OCI-LY1 (cell line): ENCODE results near the gene MTFR2.

Experiments
- H2AFZ ChIP-seq: fragments of 200-600 bp; sonication (generic), shearing (Covaris generic); 2 replicates; pipeline ENCODE4 v1.6.0; 2014; ENCODE audit warnings: antibody characterized with exemption, mild to moderate bottlenecking, low read length
- H3F3A ChIP-seq: fragments of 200-600 bp; sonication (generic), shearing (Covaris generic); 2 replicates; pipeline ENCODE4 v1.6.0; 2014; ENCODE audit warnings: mild to moderate bottlenecking, antibody characterized with exemption, low read length, moderate library complexity; ENCODE audit not compliant: insufficient read depth
- H3K27ac ChIP-seq: fragments of 200-600 bp; sonication (generic); 2 replicates; pipeline ENCODE4 v1.5.1; 2014; ENCODE audit warnings: low read length, mixed run types, mild to moderate bottlenecking, low read depth; ENCODE audit not compliant: poor library complexity, severe bottlenecking
- H3K27me3 ChIP-seq: fragments of 200-600 bp; sonication (generic); 2 replicates; pipeline ENCODE4 v1.6.0; 2014; ENCODE audit warnings: antibody characterized with exemption, mild to moderate bottlenecking, low read length, moderate library complexity; ENCODE audit not compliant: insufficient read depth
- H3K36me3 ChIP-seq: fragments of 200-600 bp; sonication (generic); 2 replicates; pipeline ENCODE4 v1.6.1; 2014; ENCODE audit warnings: mild to moderate bottlenecking, antibody characterized with exemption, low read length, moderate library complexity, mixed read lengths; ENCODE audit not compliant: insufficient read depth
- H3K4me1 ChIP-seq: fragments of 200-600 bp; sonication (generic); 2 replicates; pipeline ENCODE4 v1.5.1; 2014; ENCODE audit warnings: mild to moderate bottlenecking, low read length, moderate library complexity; ENCODE audit not compliant: insufficient read depth, severe bottlenecking
- H3K4me2 ChIP-seq: fragments of 200-600 bp; sonication (generic), shearing (Covaris generic); 2 replicates; pipeline ENCODE4 v1.6.1; 2014; ENCODE audit warnings: low read length
- H3K4me3 ChIP-seq: fragments of 200-600 bp; sonication (generic); 2 replicates; pipeline ENCODE4 v1.5.1; 2014; ENCODE audit warnings: low read length, low read depth, mild to moderate bottlenecking, mixed read lengths; ENCODE audit not compliant: poor library complexity, severe bottlenecking
- H3K79me2 ChIP-seq: fragments of 200-600 bp; shearing (Covaris generic); 2 replicates; pipeline ENCODE4 v1.6.1; 2016; ENCODE audit warnings: mixed run types, low read length, mixed read lengths; ENCODE audit not compliant: insufficient read depth
- H3K9ac ChIP-seq: fragments of 200-600 bp; sonication (generic), shearing (Covaris generic); 2 replicates; pipeline ENCODE4 v1.6.1; 2014; ENCODE audit warnings: mild to moderate bottlenecking, low read length, mixed read lengths
- H3K9me2 ChIP-seq: fragments of 200-600 bp; sonication (generic), shearing (Covaris generic); 2 replicates; pipeline ENCODE4 v1.6.1; 2014; ENCODE audit warnings: low read depth, mild to moderate bottlenecking, low read length, mixed read lengths
- H3K9me3 ChIP-seq: fragments of 200-600 bp; shearing (Covaris generic); 2 replicates; pipeline ENCODE4 v1.6.1; 2014; ENCODE audit warnings: low read length, mixed read lengths
- H4K20me1 ChIP-seq: fragments of 200-600 bp; sonication (generic), shearing (Covaris generic); 2 replicates; pipeline ENCODE4 v1.6.0; 2016; ENCODE audit warnings: mild to moderate bottlenecking, low read length; ENCODE audit not compliant: insufficient read depth
- EZH2 ChIP-seq: fragments of 200-600 bp; sonication (generic), shearing (Covaris generic); IDR thresholded peaks from 2 replicates; pipeline ENCODE4 v1.8.0; 2017; ENCODE audit warnings: borderline replicate concordance, mixed run types, mild to moderate bottlenecking, antibody characterized with exemption, low read length, moderate library complexity, mixed read lengths
- TF ChIP-seq, protein P1 (sequence below): fragments of 200-600 bp; sonication (generic), shearing (Covaris generic); IDR thresholded peaks from 2 replicates; pipeline ENCODE4 v1.5.1; 2017; ENCODE audit warnings: mild to moderate bottlenecking, antibody characterized with exemption, low read length, moderate library complexity, mixed read lengths

MTFR2 gene

DNA sequence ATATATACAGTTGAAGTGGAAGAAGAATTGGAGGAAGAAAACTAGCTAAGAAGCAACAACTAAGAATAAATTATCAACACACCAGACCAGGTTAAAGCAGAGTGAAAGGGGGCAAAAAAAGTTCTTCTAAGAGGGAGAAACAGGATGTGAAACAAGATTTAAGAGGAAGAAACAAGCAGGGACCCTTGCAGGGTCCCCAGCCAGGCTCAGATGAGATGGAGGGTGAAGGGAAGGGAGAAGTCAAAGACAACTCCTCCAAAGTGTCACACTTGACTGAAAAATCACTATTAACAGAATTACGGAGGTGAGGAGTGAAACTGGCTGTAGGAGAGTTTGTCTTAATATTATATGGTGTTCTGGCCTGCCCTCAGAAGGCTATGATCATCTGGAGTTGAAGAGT lies 65.4 kb downstream of the MTFR2 start:
- H4K20me1 ChIP-seq: no peaks in the 10 kb centered on the region
- no peak overlapping the region for H3K9ac ChIP-seq
- H3K4me3 ChIP-seq: no peak overlapping the region
- no peak overlapping the region for H3K27ac ChIP-seq
- TF ChIP-seq, protein P1, sequence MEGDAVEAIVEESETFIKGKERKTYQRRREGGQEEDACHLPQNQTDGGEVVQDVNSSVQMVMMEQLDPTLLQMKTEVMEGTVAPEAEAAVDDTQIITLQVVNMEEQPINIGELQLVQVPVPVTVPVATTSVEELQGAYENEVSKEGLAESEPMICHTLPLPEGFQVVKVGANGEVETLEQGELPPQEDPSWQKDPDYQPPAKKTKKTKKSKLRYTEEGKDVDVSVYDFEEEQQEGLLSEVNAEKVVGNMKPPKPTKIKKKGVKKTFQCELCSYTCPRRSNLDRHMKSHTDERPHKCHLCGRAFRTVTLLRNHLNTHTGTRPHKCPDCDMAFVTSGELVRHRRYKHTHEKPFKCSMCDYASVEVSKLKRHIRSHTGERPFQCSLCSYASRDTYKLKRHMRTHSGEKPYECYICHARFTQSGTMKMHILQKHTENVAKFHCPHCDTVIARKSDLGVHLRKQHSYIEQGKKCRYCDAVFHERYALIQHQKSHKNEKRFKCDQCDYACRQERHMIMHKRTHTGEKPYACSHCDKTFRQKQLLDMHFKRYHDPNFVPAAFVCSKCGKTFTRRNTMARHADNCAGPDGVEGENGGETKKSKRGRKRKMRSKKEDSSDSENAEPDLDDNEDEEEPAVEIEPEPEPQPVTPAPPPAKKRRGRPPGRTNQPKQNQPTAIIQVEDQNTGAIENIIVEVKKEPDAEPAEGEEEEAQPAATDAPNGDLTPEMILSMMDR: no peak
- no peak for TF ChIP-seq EZH2
- H2AFZ ChIP-seq: no peak overlapping the region
- no peaks in the 10 kb centered on the region for H3K9me3 ChIP-seq
- no peaks in the 10 kb centered on the region for H3F3A ChIP-seq
- H3K79me2 ChIP-seq: no peaks in the 10 kb centered on the region
- no peak overlapping the region for H3K4me2 ChIP-seq
- H3K4me1 ChIP-seq: no peaks in the 10 kb centered on the region
- H3K36me3 ChIP-seq: no peaks in the 10 kb centered on the region
- H3K27me3 ChIP-seq: no peaks in the 10 kb centered on the region
- H3K9me2 ChIP-seq: no peaks in the 10 kb centered on the region

DNA sequence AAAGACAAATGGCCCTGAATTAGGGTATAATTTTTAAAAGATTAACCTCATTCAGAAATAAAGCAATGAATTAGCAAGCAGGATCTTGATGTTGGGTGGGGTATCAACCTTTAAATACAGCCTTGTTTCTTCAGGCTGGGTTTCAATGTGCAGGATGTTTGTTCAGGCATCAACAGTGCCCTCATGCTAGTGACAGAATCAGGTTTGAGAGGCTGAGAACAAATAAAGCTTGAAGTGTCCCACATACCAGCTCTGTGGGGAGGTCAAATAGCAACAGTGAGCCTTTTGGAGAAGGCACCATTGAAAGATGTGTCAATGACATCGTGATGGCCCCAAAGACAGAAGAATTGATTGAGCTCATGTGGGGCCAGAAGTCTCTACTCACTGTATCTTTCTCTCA lies 68.2 kb downstream of the MTFR2 start:
- Histone ChIP-seq H3K27ac (no peak overlapping the region), H3K27me3 (no peaks in the 10 kb centered on the region), H2AFZ (no peak overlapping the region), H3K9me2 (no peaks in the 10 kb centered on the region), H3K79me2 (no peaks in the 10 kb centered on the region), H3K9ac (no peak overlapping the region), H3K4me1 (no peaks in the 10 kb centered on the region), H3K36me3 (no peaks in the 10 kb centered on the region), H3K9me3 (no peaks in the 10 kb centered on the region), H3K4me3 (no peak overlapping the region), H3K4me2 (no peak overlapping the region), H4K20me1 (no peaks in the 10 kb centered on the region), H3F3A (no peaks in the 10 kb centered on the region)
- no peak for TF ChIP-seq EZH2
- TF ChIP-seq, protein P1: no peak

DNA sequence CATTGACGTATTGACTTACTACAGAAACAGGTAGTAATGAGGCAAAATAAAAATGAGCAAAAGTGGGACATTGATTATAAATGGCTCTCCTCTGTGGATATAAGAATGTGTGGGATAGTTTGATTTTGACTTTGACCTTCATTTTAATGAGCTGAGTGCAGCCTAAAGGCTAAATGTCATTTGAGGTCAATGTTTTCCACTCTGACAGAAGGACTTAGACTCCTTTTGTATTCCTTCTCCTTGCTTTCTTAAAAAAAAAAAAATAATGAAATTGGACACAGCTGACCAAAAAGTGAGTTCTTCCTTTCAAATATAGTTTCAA lies 68.6 kb downstream of the MTFR2 start:
- H3K36me3 ChIP-seq: no peaks in the 10 kb centered on the region
- H3K4me2 ChIP-seq: no peak overlapping the region
- no peak overlapping the region for H3K4me3 ChIP-seq
- no peaks in the 10 kb centered on the region for H3K27me3 ChIP-seq
- no peak overlapping the region for H2AFZ ChIP-seq
- no peaks in the 10 kb centered on the region for H4K20me1 ChIP-seq
- H3F3A ChIP-seq: no peaks in the 10 kb centered on the region
- H3K9me2 ChIP-seq: no peaks in the 10 kb centered on the region
- no peaks in the 10 kb centered on the region for H3K4me1 ChIP-seq
- H3K27ac ChIP-seq: no peak overlapping the region
- H3K9ac ChIP-seq: no peak overlapping the region
- H3K9me3 ChIP-seq: no peaks in the 10 kb centered on the region
- TF ChIP-seq, protein P1: no peak
- TF ChIP-seq EZH2: no peak
- no peaks in the 10 kb centered on the region for H3K79me2 ChIP-seq
